ENCODE data around the gene DDX20.
A peak's percentile ranks its signal among the peaks of the same experiment; 100 is the strongest.
"Not testable (repeated sequence)": the region's sequence is repeated elsewhere in the genome, so short reads cannot be mapped to it uniquely, and the experiment has no call there.

Gene DDX20

DNA sequence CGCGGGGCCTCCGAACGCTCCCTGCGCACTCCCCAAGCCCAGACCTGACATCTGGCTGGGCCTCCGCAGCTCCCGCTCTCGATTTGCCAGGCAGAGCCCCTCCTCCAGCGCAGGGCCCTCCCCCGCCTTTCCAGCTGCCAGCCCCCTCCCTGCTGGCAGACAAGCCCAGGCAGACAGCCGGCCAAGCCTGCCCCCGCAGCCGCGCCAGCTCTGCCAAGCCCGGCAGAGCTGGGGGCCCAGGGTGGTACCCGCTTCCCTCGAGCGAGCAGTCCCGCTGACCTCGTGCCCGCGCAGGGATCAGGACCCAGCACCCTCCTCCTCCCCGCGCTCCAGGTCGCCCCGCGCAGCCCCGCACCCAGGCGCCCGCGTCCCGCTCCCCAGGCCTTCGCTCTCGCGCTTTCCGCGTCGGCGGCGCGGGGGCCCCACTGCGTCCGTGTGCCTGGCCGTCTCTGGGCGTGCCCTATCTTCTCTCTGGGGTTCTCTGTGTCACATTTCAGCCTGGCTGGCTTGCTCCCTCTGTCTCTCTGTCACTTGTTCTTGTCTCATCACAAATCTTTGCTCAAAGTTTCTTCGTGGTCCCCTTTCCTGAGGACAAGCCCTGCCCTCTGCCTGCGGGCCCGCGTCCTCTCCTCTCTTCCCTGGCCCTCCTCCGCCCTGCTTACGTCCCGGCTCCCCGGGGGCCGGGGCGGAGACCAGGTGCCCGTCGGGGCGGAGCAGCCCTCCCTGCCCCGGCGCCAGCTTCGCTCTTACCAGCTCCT is 17.1 kb upstream of the DDX20 start:
- Histone ChIP-seq H3K4me3 (ENCODE audit: low read length) (peak overlapping the region; percentile 78), H3K79me2 (ENCODE audit: control insufficient read depth, low read length) (no peaks in the 10 kb centered on the region), H3K27me3 (ENCODE audit: control insufficient read depth, low read length) (peaks cover 23% of the 10 kb centered on the region), H3K4me2 (ENCODE audit: low read length) (peak overlapping the region; percentile 94), H3K9me3 (ENCODE audit: control insufficient read depth, insufficient read depth, low read length) (no peaks in the 10 kb centered on the region), H3K36me3 (ENCODE audit: control insufficient read depth, low read length) (no peaks in the 10 kb centered on the region), H3K9me2 (replicated peaks; ENCODE audit: control insufficient read depth, low read length) (no peaks in the 10 kb centered on the region), H3K4me1 (ENCODE audit: control insufficient read depth, low read length) (peaks cover 33% of the 10 kb centered on the region), H3K27ac (ENCODE audit: low read depth, low read length) (peak overlapping the region; percentile 1; the same call in 1 of the 2 replicates), H4K20me1 (ENCODE audit: control insufficient read depth, insufficient read depth, low read depth, low read length) (no peaks in the 10 kb centered on the region), H3F3A (ENCODE audit: control insufficient read depth, insufficient read depth) (peaks cover 3% of the 10 kb centered on the region; the same call in 1 of the 2 replicates)
- TF ChIP-seq CTCF (IDR thresholded peaks at IDR 0.05; ENCODE audit: low read depth, low read length, poor library complexity, severe bottlenecking), result no peak
- no peak for TF ChIP-seq EZH2phosphoT487 (IDR thresholded peaks at IDR 0.05; ENCODE audit: borderline replicate concordance, low read length)

- peak within 1 kb of the TSS; percentile 1; the same call in 1 of the 2 replicates for H3K27ac ChIP-seq (ENCODE audit: low read depth, low read length)
- no peaks in the 10 kb centered on the region for H4K20me1 ChIP-seq (ENCODE audit: control insufficient read depth, insufficient read depth, low read depth, low read length)
- H3K9me3 ChIP-seq (ENCODE audit: control insufficient read depth, insufficient read depth, low read length), result no peaks in the 10 kb centered on the region
- H3K4me3 ChIP-seq (ENCODE audit: low read length), result peak within 1 kb of the TSS; percentile 78
- peak within 1 kb of the TSS; percentile 94 for H3K4me2 ChIP-seq (ENCODE audit: low read length)
- TF ChIP-seq CTCF (IDR thresholded peaks at IDR 0.05; ENCODE audit: low read depth, low read length, poor library complexity, severe bottlenecking) (peak; percentile 24), EZH2phosphoT487 (IDR thresholded peaks at IDR 0.05; ENCODE audit: borderline replicate concordance, low read length) (no peak)
- no peaks in the 10 kb centered on the region for H3K79me2 ChIP-seq (ENCODE audit: control insufficient read depth, low read length)
- H3F3A ChIP-seq (ENCODE audit: control insufficient read depth, insufficient read depth), result peaks cover 3% of the 10 kb centered on the region; the same call in 1 of the 2 replicates
- H3K27me3 ChIP-seq (ENCODE audit: control insufficient read depth, low read length), result peaks cover 26% of the 10 kb centered on the region
- H3K4me1 ChIP-seq (ENCODE audit: control insufficient read depth, low read length), result peaks cover 31% of the 10 kb centered on the region
- no peaks in the 10 kb centered on the region for H3K9me2 ChIP-seq (replicated peaks; ENCODE audit: control insufficient read depth, low read length)
- no peaks in the 10 kb centered on the region for H3K36me3 ChIP-seq (ENCODE audit: control insufficient read depth, low read length)
Measured at GRCh38 chr1:111739194-111739924, 16.3 kb upstream of the DDX20 start, which contains the start of gene INKA2. Gene INKA2 (minus strand): TSS chr1:111739395. CDS start chr1:111739242, 153 bp downstream.

DNA sequence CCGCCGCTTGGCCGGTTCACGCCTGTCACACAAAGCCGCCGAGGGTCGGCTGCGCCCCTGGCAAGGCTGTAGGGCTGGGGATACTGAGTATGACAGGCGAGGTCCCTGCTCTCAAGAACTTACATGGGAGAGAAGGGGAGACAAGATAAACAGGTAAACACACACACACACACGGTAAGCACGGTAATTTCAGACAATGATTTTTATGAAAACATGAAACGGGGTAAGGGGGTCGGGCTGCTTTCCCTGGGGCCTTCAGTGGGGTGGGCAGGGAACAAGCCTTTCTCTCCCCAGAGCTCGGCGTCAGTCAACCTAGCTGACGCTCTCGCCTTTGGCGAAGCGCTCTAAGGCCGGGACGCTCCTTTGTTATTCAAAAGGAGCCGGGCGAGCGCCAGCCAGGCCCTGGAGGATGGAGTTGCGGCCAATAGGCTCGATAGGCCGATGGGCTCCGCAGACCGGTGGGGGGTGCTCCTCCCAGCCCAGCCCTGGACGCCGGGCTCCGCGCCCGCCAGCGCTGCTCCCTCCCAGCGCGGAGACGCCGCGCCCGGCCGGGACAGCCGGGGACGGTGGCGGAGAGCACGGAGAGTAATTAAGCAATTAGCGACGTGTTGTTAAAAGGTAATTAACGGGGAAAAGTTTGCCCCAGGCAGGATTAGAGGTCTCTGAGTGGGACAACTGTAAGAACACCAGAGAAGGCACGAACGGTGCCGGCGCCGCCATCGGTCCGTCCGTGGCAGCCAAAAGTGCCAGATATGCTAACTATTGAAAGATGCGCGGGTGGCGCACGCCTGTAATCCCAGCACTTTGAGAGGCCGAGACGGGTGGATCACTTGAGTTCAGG is 15.6 kb upstream of the DDX20 start:
- peak; percentile 71; the same call in 1 of the 2 replicates for TF ChIP-seq EZH2phosphoT487 (IDR thresholded peaks at IDR 0.05; ENCODE audit: borderline replicate concordance, low read length)
- TF ChIP-seq CTCF (IDR thresholded peaks at IDR 0.05; ENCODE audit: low read depth, low read length, poor library complexity, severe bottlenecking), result peak; percentile 8
- Histone ChIP-seq H3K79me2 (ENCODE audit: control insufficient read depth, low read length) (no peaks in the 10 kb centered on the region), H3K36me3 (ENCODE audit: control insufficient read depth, low read length) (no peaks in the 10 kb centered on the region), H4K20me1 (ENCODE audit: control insufficient read depth, insufficient read depth, low read depth, low read length) (no peaks in the 10 kb centered on the region), H3F3A (ENCODE audit: control insufficient read depth, insufficient read depth) (peaks cover 3% of the 10 kb centered on the region; the same call in 1 of the 2 replicates), H3K4me3 (ENCODE audit: low read length) (peak overlapping the region; percentile 78), H3K9me2 (replicated peaks; ENCODE audit: control insufficient read depth, low read length) (no peaks in the 10 kb centered on the region), H3K27me3 (ENCODE audit: control insufficient read depth, low read length) (peaks cover 26% of the 10 kb centered on the region), H3K27ac (ENCODE audit: low read depth, low read length) (no peak overlapping the region), H3K4me2 (ENCODE audit: low read length) (peak overlapping the region; percentile 94), H3K4me1 (ENCODE audit: control insufficient read depth, low read length) (peaks cover 31% of the 10 kb centered on the region), H3K9me3 (ENCODE audit: control insufficient read depth, insufficient read depth, low read length) (no peaks in the 10 kb centered on the region)

DNA sequence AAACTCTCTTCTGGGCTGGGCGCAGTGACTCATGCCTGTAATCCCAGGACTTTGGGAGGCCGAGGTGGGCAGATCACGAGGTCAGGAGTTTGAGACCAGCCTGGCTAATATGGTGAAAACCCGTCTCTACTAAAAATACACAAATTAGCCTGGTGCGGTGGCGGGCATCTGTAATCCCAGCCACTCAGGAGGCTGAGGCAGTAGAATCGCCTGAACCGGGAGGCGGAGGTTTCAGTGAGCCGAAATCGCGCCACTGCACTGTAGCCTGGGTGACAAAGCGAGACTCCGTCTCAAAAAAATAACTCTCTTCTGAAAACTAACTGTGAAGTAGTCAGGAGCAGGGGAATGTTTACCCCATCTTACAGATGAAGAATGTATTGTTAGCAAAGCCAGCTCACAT is 13.4 kb upstream of the DDX20 start:
- H4K20me1 ChIP-seq (ENCODE audit: control insufficient read depth, insufficient read depth, low read depth, low read length); H3K27ac ChIP-seq (ENCODE audit: low read depth, low read length); H3K9me2 ChIP-seq (replicated peaks; ENCODE audit: control insufficient read depth, low read length); H3K4me2 ChIP-seq (ENCODE audit: low read length); H3K9me3 ChIP-seq (ENCODE audit: control insufficient read depth, insufficient read depth, low read length); H3F3A ChIP-seq (ENCODE audit: control insufficient read depth, insufficient read depth); H3K36me3 ChIP-seq (ENCODE audit: control insufficient read depth, low read length); H3K79me2 ChIP-seq (ENCODE audit: control insufficient read depth, low read length); H3K4me3 ChIP-seq (ENCODE audit: low read length): not testable (repeated sequence)
- Histone ChIP-seq H3K4me1 (ENCODE audit: control insufficient read depth, low read length) (peaks cover 34% of the 10 kb centered on the region), H3K27me3 (ENCODE audit: control insufficient read depth, low read length) (peaks cover 26% of the 10 kb centered on the region)

Measured in DOHH2 (cell line).